Measurements from ENCODE around the gene RUSC2.
"Not testable (repeated sequence)": the region's sequence is repeated elsewhere in the genome, so short reads cannot be mapped to it uniquely, and the experiment has no call there.

The RUSC2 gene

DNA sequence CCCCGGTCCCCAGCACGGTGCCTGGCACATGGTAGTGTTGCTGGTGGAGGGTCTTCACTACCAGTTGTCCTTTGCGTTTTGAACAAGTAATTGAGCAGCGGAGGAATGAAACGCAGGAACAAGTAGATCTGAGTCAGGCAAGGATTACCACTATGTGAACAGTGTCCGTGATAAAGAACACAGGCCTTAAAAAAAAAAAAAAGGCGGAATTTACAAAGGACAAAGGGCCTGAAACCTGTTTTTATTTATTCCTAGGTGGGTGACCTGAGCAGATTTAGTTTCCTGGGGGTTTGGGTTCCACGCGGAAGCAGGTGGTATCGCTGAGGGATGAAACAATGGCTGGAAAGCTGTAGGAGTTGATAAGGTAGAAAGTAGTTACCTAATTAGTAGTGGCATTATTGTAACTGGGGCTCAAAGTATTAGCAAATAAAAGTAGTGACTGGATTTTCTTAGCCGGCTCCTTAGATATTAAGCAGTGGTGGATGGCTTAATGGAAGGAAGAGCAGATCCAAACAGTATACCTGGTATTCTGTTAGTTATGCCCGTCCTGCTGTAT is 1.1 kb downstream of the RUSC2 start:
- DNase-seq, result no peak

DNA sequence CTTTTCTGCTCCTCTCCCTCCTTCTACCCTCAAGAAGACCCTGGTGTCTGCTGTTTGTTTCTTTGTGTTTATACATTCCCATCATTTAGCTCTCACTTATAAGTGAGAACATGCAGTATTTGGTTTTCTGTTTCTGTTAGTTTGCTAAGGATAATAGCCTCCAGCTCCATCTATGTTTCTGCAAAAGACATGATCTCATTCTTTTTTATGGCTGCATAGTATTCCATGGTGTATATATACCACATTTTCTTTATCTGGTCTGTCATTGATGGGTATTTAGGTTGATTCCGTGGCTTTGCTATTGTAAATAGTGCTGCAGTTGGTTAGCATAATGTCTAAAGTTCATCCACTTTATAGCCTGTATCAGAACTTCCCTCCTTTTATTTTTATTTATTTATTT is 3.2 kb downstream of the RUSC2 start:
- DNase-seq, result not testable (repeated sequence)

- no peak for DNase-seq
Measured at GRCh38 chr9:35495984-35496383, 6.1 kb downstream of the RUSC2 start.

DNA sequence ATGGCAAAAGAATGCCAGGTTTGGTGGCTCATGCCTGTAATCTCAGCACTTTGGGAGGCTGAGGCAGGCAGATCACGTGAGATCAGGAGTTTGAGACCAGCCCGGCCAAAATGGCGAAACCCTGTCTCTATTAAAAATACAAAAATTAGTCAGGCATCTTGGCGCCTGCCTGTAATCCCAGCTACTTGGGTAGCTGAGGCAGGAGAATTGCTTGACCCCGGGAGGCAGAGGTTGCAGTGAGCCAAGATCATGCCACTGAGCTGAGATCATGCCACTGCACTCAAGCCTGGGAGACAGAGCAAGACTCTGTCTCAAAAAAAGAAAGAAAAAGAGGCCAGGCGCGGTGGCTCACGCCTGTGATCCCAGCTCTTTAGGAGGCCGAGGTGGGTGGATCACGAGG is 8.3 kb downstream of the RUSC2 start:
- not testable (repeated sequence) for DNase-seq

DNA sequence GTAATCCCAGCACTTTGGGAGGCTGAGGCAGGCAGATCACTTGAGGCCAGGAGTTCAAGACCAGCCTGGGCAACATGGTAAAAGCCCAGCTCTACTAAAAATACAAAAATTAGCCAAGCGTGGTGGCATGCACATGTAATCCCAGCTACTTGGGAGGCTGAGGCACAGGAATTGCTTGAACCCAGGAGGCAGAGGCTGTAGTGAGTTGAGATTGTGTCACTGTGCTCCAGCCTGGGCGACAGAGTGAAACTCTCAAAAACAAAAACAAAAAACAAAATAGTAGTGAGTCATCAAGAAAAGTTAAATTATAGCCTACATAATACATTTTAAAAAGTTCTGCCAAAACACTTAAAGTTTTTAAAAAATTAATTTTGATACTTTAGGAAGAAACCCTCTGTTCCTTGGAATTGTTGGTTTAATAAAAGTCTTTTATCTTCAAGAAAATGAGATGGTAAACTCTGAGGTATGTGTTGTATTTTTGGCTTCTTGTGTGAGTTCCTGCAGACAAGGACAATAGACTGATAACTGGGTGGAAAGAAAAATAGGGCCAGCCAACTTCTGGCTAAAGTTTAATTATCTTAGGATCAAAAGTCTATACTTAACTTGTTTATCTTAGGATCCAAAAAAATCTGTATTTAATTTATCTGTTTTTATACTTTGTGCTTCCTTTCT is 9.3 kb downstream of the RUSC2 start:
- DNase-seq, result no peak

GRCh38 chr9:35499701-35500030 is 9.8 kb downstream of the RUSC2 start:
- DNase-seq, result no peak

DNA sequence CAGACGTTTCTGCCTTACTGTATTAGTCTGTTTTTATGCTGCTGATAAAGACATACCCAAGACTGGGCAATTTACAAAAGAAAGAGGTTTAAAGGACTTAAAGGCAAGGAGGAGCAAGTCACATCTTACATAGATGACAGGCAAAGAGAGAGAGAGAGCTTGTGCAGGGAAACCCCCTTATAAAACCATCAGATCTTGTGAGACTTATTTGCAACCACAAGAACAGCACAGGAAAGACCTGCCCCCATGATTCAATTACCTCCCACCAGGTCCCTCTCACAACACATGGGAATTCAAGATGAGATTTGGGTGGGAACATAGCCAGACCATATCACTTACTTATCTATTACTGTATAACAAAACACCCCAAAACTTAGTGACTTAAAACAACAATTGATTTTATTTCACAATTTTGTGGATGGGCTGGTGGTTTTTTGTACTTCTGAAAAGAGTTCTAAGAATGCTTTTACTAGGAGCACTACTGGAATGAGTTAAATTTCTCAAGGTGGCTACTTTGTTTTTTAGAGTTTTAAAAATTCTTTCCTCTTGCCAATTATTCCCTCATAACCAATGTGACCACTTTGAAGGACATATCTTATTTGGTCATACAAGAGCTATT is 10.3 kb downstream of the RUSC2 start:
- no peak for DNase-seq

DNA sequence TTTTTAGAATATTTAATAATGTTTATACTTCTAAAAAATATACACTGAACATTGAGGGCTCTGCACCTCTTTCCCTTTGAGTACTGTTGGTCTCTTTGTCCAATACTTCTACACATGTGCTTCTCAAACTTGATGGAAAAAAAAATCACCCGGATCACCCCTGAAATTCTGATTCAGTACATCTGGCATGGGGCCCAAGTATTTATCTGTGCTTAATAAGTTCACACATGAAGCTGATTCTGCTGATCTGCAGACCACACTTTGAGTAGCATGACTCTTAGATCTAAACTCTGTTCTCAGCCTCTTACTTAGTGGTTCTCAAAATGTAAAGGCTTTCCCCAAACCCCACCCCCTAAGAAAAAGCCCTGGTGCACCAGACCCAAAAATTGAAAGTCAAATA is 12.0 kb downstream of the RUSC2 start:
- DNase-seq, result peak; percentile 55

- DNase-seq, result no peak
Measured at GRCh38 chr9:35506359-35506758, 16.4 kb downstream of the RUSC2 start.

DNA sequence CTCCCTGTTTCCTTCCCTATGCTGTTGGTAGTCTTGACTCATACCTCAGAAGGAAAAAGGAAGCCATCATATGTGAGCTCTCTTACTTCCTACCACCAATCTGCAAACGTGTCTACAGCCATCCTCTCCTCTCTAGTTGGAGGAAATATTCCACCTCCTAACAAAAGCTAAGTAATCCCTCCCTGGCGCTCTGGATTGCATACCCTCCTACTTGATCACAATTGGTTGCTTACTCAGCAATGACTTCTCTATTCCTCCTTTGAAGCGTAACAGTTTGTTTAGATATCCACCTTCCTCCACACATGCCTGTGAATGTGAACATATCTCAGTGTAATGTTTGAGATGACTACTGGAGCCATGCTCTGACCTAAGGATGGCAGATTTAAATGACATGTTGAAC is 18.2 kb downstream of the RUSC2 start:
- no peak for DNase-seq

GRCh38 chr9:35510383-35510753 is 20.5 kb downstream of the RUSC2 start:
- DNase-seq, result no peak

DNA sequence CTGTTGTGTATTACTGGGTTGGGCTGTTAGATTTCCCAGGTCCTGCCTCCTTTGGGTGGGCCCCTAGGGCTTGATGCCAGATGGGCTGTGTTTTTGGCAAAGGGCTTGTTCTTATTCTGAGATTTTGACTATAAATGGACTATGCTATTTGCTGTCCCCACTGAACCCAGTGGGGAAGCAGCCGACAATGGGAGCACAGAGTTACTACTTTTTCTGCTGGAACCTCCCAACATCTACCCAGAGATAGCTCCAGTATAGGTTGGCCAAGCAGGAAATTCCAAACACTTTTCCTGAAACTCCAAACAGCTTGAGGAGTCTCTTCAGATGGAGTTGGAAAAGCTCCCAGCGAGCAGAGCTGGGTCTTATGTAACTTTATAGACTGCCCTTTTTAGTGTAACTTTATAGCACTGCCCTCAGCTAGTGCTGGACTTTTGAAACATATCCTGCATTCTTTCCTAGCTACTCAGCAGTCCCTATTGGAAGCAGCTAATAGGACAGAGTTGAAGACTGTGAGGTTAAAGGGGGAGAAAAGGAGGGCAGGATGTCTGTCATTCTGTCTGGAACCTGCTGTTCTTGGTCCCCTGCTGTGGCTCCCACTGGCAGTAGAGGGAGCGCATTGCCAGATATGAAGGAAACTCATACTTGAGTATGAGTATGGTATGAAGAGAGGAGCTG is 21.0 kb downstream of the RUSC2 start:
- DNase-seq, result peak; percentile 100

DNA sequence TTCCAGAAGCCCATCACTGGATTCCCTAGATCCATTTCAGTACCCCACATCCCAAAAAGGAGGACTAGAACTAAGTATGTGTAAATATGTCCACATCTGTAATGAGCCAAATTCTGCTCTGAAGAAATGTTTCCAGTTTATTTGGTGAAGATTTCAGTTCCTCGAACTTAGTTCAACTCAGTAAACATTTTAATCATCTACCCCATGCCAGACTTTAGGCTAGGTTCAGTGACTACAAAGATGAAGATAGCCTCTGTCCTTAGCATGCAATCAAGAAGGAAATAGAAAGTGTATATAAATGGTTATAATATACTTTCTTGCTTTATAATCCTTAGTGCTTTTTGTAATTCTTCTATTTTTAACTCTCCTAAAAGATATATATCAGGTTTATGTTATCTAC is 21.5 kb downstream of the RUSC2 start:
- DNase-seq, result no peak

GRCh38 chr9:35515766-35516165 is 25.9 kb downstream of the RUSC2 start:
- DNase-seq, result peak; percentile 52

DNA sequence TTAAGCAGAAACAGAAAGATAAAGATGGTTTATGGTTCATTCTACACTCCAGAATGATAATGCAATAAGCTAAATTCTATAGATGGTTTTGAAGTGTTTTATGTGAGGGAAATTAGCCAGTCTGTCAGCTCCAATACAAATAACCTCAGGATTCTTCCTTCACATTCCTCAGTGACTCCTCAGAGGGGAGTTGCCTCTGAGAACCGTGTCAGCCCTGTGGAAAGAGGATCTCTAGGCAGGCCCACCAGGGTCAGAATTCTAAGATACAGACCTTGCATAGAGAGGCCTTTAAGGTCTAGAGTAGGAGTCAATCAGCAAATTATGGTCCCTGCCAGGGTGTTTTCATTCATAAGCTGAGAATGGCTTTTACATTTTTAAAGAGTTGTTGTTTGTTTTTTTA is 26.6 kb downstream of the RUSC2 start:
- peak; percentile 95 for DNase-seq

DNA sequence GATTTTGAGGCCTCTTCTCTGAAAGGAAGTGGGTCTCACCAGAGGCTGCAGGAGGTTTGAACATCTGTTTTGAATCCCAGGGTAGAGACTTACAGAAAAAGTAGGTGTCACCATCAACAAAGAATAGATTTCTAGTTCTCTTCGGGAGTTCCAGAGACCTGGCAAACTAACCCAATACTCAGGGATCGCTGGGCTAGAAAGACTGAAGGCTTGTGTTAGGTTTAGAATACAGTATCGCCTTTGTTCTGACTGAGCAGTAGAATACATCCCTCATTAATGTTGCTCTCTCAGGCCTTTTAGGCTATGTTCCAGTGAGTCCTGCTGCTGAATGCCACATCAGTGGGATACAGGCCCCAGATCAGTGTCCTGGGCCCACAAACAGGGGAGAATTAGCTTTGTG is 27.2 kb downstream of the RUSC2 start:
- DNase-seq, result peak; percentile 80

DNA sequence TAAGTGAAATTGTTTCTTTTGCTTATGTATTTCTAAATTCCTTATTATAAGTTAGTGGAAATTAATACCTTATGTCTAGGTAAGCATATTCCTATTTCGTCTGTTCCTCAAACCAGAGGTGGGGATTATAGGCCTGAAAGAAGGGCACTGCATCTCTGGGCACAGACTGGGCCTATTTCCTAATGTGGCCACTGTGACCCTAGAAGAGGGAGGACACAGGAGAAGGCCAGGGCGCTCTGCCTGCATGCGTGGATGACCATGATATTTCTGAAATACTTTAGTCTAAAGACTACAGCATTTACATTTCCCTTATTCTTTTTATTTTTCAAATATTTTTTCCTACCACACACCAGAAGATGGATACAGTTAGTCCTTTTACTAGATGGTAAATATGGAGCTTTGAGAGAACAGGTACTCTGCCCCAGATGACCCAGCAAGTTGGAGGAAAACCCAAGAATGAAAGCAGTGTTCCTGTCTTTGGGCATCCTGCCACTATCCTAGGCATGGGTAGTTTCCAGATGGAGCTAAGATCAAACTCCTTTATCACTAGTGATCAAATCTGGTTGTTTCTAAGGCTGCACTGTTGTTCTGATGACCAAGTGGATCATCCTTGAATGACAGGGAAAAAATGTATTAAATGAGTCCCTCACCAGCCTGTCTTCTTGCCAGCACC is 27.8 kb downstream of the RUSC2 start:
- DNase-seq, result no peak

- DNase-seq, result peak; percentile 99
Measured at GRCh38 chr9:35518225-35518821, 28.4 kb downstream of the RUSC2 start.

DNA sequence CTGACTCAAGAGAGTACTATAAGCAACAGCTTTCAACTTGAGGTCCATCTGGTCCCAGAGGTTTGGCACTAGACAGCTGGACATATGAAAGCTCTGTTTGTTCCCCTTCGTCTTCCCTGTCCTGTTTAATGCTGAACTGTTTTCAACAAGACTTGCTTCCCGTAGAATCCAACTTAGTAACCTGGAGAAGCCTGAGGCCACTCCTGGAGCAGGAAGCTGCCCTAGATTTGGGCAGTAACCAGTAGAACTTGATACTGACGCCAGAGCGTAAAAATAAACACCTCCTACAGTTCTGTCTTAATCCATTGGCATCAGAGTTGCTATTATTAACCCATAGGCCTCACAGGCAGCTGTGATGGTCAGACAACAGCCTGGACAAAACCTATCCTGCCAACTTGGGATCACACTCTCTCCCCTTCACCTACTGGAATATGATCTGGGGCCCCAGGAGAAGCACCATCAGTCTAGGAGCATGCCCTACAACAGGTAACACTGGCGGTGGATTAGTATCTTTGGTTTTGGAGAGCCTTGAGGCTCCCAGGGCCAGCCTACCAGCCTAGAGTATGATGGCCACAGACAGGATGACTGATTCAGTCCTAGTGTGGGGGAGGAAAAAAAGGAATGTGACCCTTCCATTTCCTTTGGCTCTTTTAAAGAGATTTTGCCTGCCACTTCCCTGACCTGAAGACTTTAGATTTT is 29.2 kb downstream of the RUSC2 start:
- DNase-seq, result peak; percentile 72

DNA sequence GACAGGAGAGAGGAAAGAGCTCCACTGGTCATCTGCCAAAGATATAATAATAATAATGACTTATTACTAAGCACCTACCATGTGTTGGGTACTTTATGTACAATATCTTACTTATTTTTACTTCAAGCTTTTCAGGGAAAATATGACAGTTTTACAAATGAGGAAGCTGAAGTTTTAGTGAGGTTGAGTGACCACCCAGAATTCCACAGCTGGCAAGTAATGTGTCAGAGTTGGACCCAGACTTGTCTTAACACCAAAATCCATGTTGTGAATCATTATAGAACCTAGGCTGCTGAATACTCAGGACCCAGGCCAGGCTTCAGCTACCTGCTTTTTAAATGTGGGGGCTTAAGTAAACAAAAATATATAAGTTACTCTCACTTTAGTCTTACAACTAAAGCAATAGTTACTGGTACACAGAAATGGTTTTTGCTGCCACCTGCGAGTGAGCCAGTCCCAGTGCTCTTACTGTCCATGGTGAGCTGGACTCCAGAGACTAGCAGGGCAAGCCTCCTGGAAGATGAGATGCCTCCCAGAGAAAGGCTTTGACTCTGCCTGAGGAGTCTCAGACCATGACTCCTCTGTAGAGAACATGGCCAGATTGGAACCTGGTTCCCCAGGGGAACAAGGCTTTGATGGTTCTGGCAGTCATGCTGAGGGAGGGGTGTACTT is 29.9 kb downstream of the RUSC2 start:
- peak; percentile 48 for DNase-seq

DNA sequence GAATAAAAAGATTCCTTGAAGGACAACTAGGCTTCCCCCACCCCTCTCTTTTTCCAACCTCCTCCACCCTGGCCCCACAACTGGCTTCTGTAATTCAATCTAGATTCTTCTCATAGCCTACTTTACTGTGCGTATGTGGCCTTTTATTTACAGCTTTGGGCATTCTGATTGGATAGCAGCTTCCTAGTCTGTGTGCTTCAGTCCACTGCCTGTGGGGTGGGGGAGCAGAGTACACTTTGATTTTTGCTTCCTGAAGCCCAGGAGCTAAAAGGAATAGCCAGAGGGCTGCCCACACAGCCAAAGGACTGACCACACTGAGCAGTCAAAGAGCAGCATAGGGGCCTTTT is 30.4 kb downstream of the RUSC2 start:
- DNase-seq, result peak; percentile 62

DNA sequence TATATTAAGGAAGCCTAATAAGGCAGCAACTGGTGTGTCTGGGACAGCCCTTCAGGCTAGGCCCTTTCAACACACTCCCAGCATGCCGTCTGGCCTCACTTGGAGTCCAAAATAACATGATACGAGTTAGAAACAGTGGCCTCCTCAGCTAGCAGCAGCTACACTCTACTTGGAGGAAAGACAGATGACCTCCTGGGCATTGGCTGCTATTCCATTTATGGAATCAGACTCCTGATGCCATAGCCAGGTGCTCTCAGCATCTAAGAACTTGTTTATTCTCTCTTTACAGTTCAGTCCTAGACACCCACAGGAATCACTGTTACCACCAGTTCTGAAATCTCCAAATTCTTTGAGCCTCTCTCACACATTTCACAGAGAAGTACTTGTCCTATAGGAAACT is 31.8 kb downstream of the RUSC2 start:
- peak; percentile 89 for DNase-seq
